SJCRH30 (cell line): ENCODE measurements around the gene PARD3. TPM values are rescaled to one million over a fixed set of nuclear protein-coding genes. Genes with fewer than 3 reads are reported as not detected.
A peak's percentile ranks its signal among the peaks of the same experiment; 100 is the strongest.

Experiments used
- DNase-seq, 2 experiments: peaks; one replicate each; pipeline ENCODE4 v3.0.0-alpha.2; 2015 to 2020
- H3K27ac ChIP-seq: fragments of 250-450 bp; sonication (Bioruptor Pico); 2 replicates; pipeline ENCODE4 v1.5.1; 2020; ENCODE audit warnings: mild to moderate bottlenecking, moderate library complexity
- H3K27me3 ChIP-seq: fragments of 250-450 bp; sonication (Bioruptor Pico); 2 replicates; pipeline ENCODE4 v1.5.1; 2020; ENCODE audit warnings: mild to moderate bottlenecking, moderate library complexity
- H3K36me3 ChIP-seq: fragments of 250-450 bp; sonication (Bioruptor Pico); 2 replicates; pipeline ENCODE4 v1.5.1; 2020; ENCODE audit warnings: mild to moderate bottlenecking, moderate library complexity
- H3K4me1 ChIP-seq: fragments of 250-450 bp; sonication (Bioruptor Pico); 2 replicates; pipeline ENCODE4 v1.5.1; 2020; ENCODE audit warnings: mild to moderate bottlenecking, moderate library complexity
- H3K4me3 ChIP-seq: fragments of 250-450 bp; sonication (Bioruptor Pico); 2 replicates; pipeline ENCODE4 v1.5.1; 2020; ENCODE audit warnings: mild to moderate bottlenecking, moderate library complexity
- H3K9me3 ChIP-seq: fragments of 250-450 bp; sonication (Bioruptor Pico); replicated peaks from 2 replicates; pipeline ENCODE4 v1.5.1; 2020; ENCODE audit warnings: mild to moderate bottlenecking, moderate library complexity
- total RNA-seq: library from RNA; depleted of rRNA; stranded (reverse); fragments of >200 nt; shearing (Covaris generic); gene quantifications from 2 replicates; pipeline ENCODE4 v1.2.3, GENCODE V29; 2014

The PARD3 gene
- total RNA-seq, 1 experiment from 2014 or later = 58.7 TPM

DNA sequence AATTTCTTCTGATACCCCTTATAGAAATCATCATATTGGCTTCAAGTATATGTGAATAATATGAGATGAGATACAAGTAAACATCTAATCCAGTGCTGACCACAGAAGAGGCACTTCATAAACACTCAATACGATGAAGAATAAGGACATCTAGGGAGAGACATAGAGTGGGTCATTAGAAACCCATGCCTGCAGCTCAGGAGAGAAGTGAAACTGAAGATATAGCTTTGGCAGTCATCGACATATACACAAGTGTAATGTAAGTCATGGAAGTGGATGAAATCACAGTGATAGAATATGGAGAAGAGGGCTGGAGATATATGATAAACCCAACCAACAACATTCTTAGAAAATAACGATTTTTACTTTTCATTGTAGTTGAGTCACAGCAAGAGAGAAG is 665.0 kb downstream of the PARD3 start:
- DNase-seq = no peak
- Histone ChIP-seq H3K27me3 (no peaks in the 10 kb centered on the region), H3K9me3 (no peaks in the 10 kb centered on the region), H3K36me3 (no peaks in the 10 kb centered on the region), H3K27ac (no peak overlapping the region), H3K4me1 (peaks cover 3% of the 10 kb centered on the region), H3K4me3 (no peak overlapping the region)

- DNase-seq = no peak
- Histone ChIP-seq H3K27ac (no peak overlapping the region), H3K36me3 (no peaks in the 10 kb centered on the region), H3K27me3 (no peaks in the 10 kb centered on the region), H3K4me3 (no peak overlapping the region), H3K9me3 (no peaks in the 10 kb centered on the region), H3K4me1 (peaks cover 3% of the 10 kb centered on the region)
Measured at GRCh38 chr10:34148305-34148657, 666.8 kb downstream of the PARD3 start.

GRCh38 chr10:34147641-34148304 is 667.3 kb downstream of the PARD3 start:
- no peak overlapping the region for H3K27ac ChIP-seq
- H3K27me3 ChIP-seq = no peaks in the 10 kb centered on the region
- no peak overlapping the region for H3K4me3 ChIP-seq
- peaks cover 3% of the 10 kb centered on the region for H3K4me1 ChIP-seq
- H3K9me3 ChIP-seq = no peaks in the 10 kb centered on the region
- H3K36me3 ChIP-seq = no peaks in the 10 kb centered on the region
- no peak for DNase-seq

DNA sequence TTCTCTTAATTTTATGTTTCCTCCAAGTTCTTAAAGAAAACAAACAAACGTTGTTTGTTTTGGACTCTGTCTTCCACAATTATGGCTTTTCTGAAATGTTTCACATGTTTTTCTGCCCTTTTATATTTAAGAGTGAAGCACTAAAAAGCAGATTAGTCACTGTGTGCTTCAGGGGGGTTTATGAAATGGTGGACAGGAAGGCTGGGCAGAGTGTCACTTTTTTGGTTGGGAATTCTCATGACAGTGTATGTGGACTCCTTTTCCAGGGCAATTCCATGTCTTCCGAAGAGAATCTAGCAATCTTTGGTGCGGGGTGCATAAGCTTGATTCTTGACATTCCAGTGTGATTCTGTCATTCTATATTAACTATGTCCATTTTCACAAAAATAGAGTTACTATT is 669.4 kb downstream of the PARD3 start:
- Histone ChIP-seq H3K36me3 (no peaks in the 10 kb centered on the region), H3K4me1 (peaks cover 3% of the 10 kb centered on the region), H3K9me3 (no peaks in the 10 kb centered on the region), H3K4me3 (no peak overlapping the region), H3K27me3 (no peaks in the 10 kb centered on the region), H3K27ac (no peak overlapping the region; the same call in 1 of the 2 replicates)
- DNase-seq = no peak

- Histone ChIP-seq H3K27me3 (no peaks in the 10 kb centered on the region), H3K4me3 (no peak overlapping the region), H3K27ac (no peak overlapping the region), H3K9me3 (no peaks in the 10 kb centered on the region), H3K4me1 (peaks cover 7% of the 10 kb centered on the region), H3K36me3 (no peaks in the 10 kb centered on the region)
- no peak for DNase-seq
Measured at GRCh38 chr10:34143466-34143865, 671.6 kb downstream of the PARD3 start.

DNA sequence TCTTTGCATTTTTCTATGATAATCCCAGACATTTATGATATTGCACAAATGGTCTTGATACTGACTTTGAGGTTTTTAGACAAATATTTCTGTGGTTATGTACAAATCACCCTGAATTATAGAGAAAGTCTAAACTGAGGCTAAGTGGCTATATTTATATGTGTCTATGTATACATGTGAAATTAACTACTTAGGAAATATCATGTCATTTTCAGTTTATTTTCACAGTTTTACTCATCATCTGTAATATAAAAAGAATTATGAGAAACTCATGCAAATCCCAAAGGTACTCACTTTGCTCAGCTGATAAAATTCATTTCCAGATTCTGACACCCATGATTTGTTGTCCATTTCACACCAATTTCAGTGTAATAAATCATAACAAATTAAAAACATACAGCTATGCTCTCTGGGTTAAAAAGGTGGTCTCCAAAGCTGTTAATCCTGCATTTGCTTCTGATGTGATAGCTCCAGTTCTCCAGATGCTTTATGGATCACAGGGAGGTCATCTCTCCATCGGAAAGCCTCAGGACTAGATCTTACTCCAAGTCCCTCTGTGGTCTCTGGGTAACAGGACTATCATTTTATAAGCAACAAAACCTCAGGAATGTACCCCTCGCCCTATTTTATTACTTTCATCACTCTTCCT is 673.9 kb downstream of the PARD3 start:
- H3K27ac ChIP-seq = no peak overlapping the region
- no peaks in the 10 kb centered on the region for H3K27me3 ChIP-seq
- H3K36me3 ChIP-seq = no peaks in the 10 kb centered on the region
- H3K9me3 ChIP-seq = no peaks in the 10 kb centered on the region
- no peak for DNase-seq
- H3K4me3 ChIP-seq = no peak overlapping the region
- peaks cover 7% of the 10 kb centered on the region for H3K4me1 ChIP-seq

DNA sequence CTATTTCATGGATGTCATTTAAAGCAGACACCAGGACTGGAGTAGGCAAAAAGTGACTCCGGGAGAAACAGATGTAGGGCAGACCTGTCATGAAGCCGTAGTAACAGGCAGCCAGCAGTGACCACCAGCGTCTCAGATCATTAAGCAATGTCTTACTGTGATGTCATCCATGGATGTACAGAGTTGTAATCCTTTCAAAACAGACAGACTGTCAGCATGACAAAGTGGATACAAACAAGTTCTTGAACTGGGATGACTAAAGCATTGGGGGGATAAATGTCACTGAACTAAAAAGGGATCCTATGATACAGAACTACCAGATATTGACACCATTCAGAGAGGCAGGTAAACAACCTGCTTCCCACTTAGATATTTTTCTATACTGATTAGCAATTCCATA is 675.5 kb downstream of the PARD3 start:
- H3K9me3 ChIP-seq = no peaks in the 10 kb centered on the region
- no peak overlapping the region for H3K4me3 ChIP-seq
- DNase-seq = peak in 1 of 2 experiments; percentile 10
- H3K4me1 ChIP-seq = peaks cover 4% of the 10 kb centered on the region; the same call in 1 of the 2 replicates
- no peaks in the 10 kb centered on the region for H3K36me3 ChIP-seq
- no peak overlapping the region for H3K27ac ChIP-seq
- H3K27me3 ChIP-seq = no peaks in the 10 kb centered on the region

DNA sequence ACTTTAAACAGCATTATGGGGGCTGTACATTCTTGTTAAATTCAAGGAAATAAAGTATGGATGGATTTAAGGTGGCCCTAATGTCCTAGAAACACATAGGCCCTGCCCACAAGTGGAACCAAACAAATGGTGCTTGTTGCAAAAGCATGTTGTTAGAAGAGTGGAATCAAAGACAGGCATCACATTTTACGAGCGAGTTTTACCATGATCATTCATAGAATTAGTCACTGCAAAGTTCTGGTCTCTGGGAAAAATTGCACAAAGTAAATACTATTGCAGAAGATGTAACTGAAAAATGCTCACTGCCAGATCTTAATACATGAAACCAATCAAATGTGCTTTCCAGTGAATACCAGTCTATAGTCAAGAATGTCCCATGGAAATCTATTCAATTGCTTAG is 677.1 kb downstream of the PARD3 start:
- no peaks in the 10 kb centered on the region for H3K27me3 ChIP-seq
- H3K36me3 ChIP-seq = no peaks in the 10 kb centered on the region
- no peak overlapping the region for H3K27ac ChIP-seq
- no peak for DNase-seq
- no peaks in the 10 kb centered on the region for H3K9me3 ChIP-seq
- no peak overlapping the region for H3K4me3 ChIP-seq
- H3K4me1 ChIP-seq = peaks cover 4% of the 10 kb centered on the region; the same call in 1 of the 2 replicates

- Histone ChIP-seq H3K27ac (no peak overlapping the region), H3K4me1 (peaks cover 4% of the 10 kb centered on the region; the same call in 1 of the 2 replicates), H3K9me3 (no peaks in the 10 kb centered on the region), H3K4me3 (no peak overlapping the region), H3K36me3 (no peaks in the 10 kb centered on the region), H3K27me3 (no peaks in the 10 kb centered on the region)
- DNase-seq = no peak
Measured at GRCh38 chr10:34137201-34137600, 677.9 kb downstream of the PARD3 start.

DNA sequence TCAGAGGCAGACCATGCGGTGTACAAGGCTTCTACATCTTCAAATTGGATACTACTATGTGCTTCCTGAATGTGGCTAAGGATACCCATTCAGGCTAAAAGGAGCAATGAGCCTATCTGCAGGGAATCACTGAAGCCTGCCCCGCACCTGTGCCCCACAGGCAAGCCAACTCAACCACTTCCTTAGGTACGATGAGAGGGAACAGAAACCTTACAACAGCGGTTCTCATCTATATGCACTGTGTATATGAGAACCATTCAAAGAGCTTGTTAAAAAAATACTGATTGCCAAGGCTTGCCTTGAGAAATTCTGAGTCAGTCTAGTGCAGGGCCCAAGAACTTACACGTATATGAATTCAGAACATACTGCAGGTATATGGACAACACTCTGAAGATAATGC is 679.6 kb downstream of the PARD3 start:
- peaks cover 4% of the 10 kb centered on the region; the same call in 1 of the 2 replicates for H3K4me1 ChIP-seq

DNA sequence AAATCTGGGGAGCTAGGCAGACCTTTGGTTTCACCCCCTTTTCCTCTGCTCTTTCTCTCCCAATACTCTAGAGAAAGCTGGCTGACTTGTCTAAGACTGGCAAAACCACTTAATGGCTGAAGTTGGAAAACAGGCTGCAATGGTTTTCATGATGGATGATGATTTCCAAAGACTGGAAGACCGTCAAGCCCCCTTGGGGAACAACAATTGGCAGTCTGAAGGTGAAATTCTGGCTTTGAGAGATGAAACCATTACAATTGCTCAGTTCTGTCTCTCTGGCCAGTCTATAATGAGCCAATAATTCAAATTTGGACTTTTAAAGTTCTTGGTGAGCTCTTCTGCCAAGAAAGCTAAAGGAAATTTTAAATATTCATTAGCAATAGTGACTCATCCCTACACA is 680.5 kb downstream of the PARD3 start:
- no peak for DNase-seq
- Histone ChIP-seq H3K27me3 (no peaks in the 10 kb centered on the region), H3K4me1 (peaks cover 2% of the 10 kb centered on the region; the same call in 1 of the 2 replicates), H3K9me3 (no peaks in the 10 kb centered on the region), H3K4me3 (no peak overlapping the region), H3K27ac (no peak overlapping the region), H3K36me3 (no peaks in the 10 kb centered on the region)

More for the DNA sequence above, 679.6 kb downstream of the PARD3 start:
- Histone ChIP-seq H3K27ac (no peak overlapping the region), H3K36me3 (no peaks in the 10 kb centered on the region), H3K27me3 (no peaks in the 10 kb centered on the region), H3K4me3 (no peak overlapping the region), H3K9me3 (no peaks in the 10 kb centered on the region)
- DNase-seq = no peak

GRCh38 chr10:34133406-34133805 is 681.7 kb downstream of the PARD3 start:
- no peaks in the 10 kb centered on the region for H3K9me3 ChIP-seq
- H3K36me3 ChIP-seq = no peaks in the 10 kb centered on the region
- no peak overlapping the region for H3K27ac ChIP-seq
- no peak overlapping the region for H3K4me3 ChIP-seq
- no peaks in the 10 kb centered on the region for H3K27me3 ChIP-seq
- no peaks in the 10 kb centered on the region for H3K4me1 ChIP-seq
- no peak for DNase-seq

GRCh38 chr10:34131152-34131551 is 683.9 kb downstream of the PARD3 start:
- DNase-seq = no peak
- Histone ChIP-seq H3K27me3 (no peaks in the 10 kb centered on the region), H3K36me3 (no peaks in the 10 kb centered on the region), H3K4me3 (no peak overlapping the region), H3K9me3 (no peaks in the 10 kb centered on the region), H3K4me1 (no peaks in the 10 kb centered on the region), H3K27ac (no peak overlapping the region)

DNA sequence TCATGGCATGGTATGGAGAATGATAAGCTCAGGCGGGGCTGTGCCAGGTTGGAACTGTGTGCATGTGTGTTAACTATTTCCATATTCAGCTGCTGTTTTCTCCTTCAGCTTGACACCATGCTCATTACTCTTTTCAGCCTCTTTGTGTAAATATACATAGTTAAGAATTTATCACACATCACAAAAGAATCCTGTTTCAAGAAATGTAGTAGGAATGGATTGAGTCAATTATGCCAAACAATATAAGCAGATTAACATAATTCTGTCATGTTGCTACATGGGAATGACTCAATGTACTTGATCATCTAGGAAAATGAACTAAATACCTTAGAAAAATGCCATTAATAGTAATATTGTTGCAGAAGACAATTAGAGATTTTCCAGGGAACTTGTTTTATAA is 687.4 kb downstream of the PARD3 start:
- DNase-seq = no peak
- no peak overlapping the region for H3K27ac ChIP-seq
- H3K27me3 ChIP-seq = no peaks in the 10 kb centered on the region
- H3K4me3 ChIP-seq = no peak overlapping the region
- no peaks in the 10 kb centered on the region for H3K9me3 ChIP-seq
- H3K4me1 ChIP-seq = peaks cover 9% of the 10 kb centered on the region; the same call in 1 of the 2 replicates
- H3K36me3 ChIP-seq = no peaks in the 10 kb centered on the region

DNA sequence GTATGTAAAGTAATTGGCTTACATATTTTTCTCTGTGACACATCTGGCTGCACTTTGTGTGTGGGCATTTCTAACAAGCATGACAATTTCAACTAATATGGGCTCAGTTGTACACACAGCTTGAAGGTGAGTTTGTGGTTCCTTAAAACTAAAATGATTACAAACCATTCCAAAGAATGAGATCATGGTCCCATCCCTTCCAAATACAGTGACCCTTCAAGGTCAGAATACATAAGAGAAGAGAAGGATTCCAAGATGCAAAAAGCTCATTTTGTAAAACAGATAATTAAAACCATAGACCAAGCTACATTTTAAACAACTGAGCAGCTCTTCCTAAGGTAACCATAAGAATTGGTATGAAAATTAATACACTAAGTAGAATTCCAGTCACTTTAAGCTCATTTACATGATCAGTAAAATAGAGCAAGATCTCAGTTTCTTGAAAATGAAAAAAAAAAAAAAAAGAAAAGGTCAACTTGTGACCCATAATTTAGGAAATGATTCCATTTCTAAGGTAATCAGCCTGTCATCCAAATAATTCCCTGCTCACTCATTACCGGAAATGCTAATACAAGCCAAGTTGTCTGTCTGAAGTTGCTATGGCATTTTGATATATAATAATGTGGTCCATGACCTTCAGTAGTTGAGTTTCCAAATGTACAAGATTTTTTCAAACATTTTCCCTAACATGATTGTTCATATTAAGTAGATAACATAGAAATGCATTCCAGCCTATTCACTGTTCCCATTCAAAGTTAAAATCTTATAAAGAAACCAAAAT is 688.5 kb downstream of the PARD3 start:
- H3K4me1 ChIP-seq = peaks cover 12% of the 10 kb centered on the region; the same call in 1 of the 2 replicates
- DNase-seq = peak in 1 of 2 experiments; percentile 22
- H3K9me3 ChIP-seq = no peaks in the 10 kb centered on the region
- H3K27ac ChIP-seq = no peak overlapping the region
- H3K36me3 ChIP-seq = no peaks in the 10 kb centered on the region
- H3K4me3 ChIP-seq = no peak overlapping the region
- no peaks in the 10 kb centered on the region for H3K27me3 ChIP-seq
